Measurements from ENCODE around the gene GXYLT2. TPM values are rescaled to one million over a fixed set of nuclear protein-coding genes. Genes with fewer than 3 reads are reported as not detected.

Gene GXYLT2
- total RNA-seq, 2 donors from 2014 or later: 32.4 to 35.1 TPM

GRCh38 chr3:72860846-72861245 is 27.0 kb upstream of the GXYLT2 start:
- ATAC-seq (ENCODE audit: insufficient number of reproducible peaks, low FRiP score, low read depth): no peak
- H3K36me3 ChIP-seq: no peaks in the 10 kb centered on the region

GRCh38 chr3:72862314-72863090 is 25.3 kb upstream of the GXYLT2 start:
- H3K4me3 ChIP-seq: no peak overlapping the region
- ATAC-seq (ENCODE audit: insufficient number of reproducible peaks, low FRiP score, low read depth) (no peak), DNase-seq (ENCODE audit: low spot score) (no peak)
- H3K27me3 ChIP-seq (replicated peaks; ENCODE audit: insufficient read depth): no peaks in the 10 kb centered on the region
- no peak for TF ChIP-seq CTCF (IDR thresholded peaks at IDR 0.05)
- H3K4me1 ChIP-seq (ENCODE audit: control insufficient read depth in 1 of 2, low read depth in 2 of 2): no peaks in the 10 kb centered on the region
- no peak overlapping the region for H3K27ac ChIP-seq
- no peaks in the 10 kb centered on the region for H3K9me3 ChIP-seq
- no peaks in the 10 kb centered on the region for H3K36me3 ChIP-seq

More at GRCh38 chr3:72860846-72861245, 27.0 kb upstream of the GXYLT2 start:
- H3K27ac ChIP-seq: no peak overlapping the region
- no peaks in the 10 kb centered on the region for H3K9me3 ChIP-seq
- no peak for DNase-seq (ENCODE audit: low spot score)
- H3K4me1 ChIP-seq (ENCODE audit: control insufficient read depth in 1 of 2, low read depth in 2 of 2): no peaks in the 10 kb centered on the region
- H3K27me3 ChIP-seq (replicated peaks; ENCODE audit: insufficient read depth): no peaks in the 10 kb centered on the region
- H3K4me3 ChIP-seq: no peak overlapping the region
- TF ChIP-seq CTCF (IDR thresholded peaks at IDR 0.05): no peak

- H3K4me1 ChIP-seq (ENCODE audit: control insufficient read depth in 1 of 2, low read depth in 2 of 2): no peaks in the 10 kb centered on the region
- DNase-seq (ENCODE audit: low spot score) (no peak), ATAC-seq (ENCODE audit: insufficient number of reproducible peaks, low FRiP score, low read depth) (no peak)
- no peaks in the 10 kb centered on the region for H3K27me3 ChIP-seq (replicated peaks; ENCODE audit: insufficient read depth)
- no peak overlapping the region for H3K4me3 ChIP-seq
- H3K9me3 ChIP-seq: no peaks in the 10 kb centered on the region
- TF ChIP-seq CTCF (IDR thresholded peaks at IDR 0.05): no peak
- no peaks in the 10 kb centered on the region for H3K36me3 ChIP-seq
- H3K27ac ChIP-seq: no peak overlapping the region
Measured at GRCh38 chr3:72872183-72872582, 15.7 kb upstream of the GXYLT2 start.

- TF ChIP-seq CTCF (IDR thresholded peaks at IDR 0.05): no peak
- H3K4me3 ChIP-seq: peak overlapping the region; percentile 72
- H3K4me1 ChIP-seq (ENCODE audit: control insufficient read depth in 1 of 2, low read depth in 2 of 2): peaks cover 11 to 36% of the 10 kb centered on the region in 2 donors
- ATAC-seq (ENCODE audit: insufficient number of reproducible peaks, low FRiP score, low read depth) (no peak), DNase-seq (ENCODE audit: low spot score) (no peak)
- no peaks in the 10 kb centered on the region for H3K27me3 ChIP-seq (replicated peaks; ENCODE audit: insufficient read depth)
- no peaks in the 10 kb centered on the region for H3K9me3 ChIP-seq
- no peaks in the 10 kb centered on the region for H3K36me3 ChIP-seq
- peak overlapping the region; percentile 10 to 39 for H3K27ac ChIP-seq
Measured at GRCh38 chr3:72887343-72887704, 522 bp upstream of the GXYLT2 start.

GRCh38 chr3:72888546-72889309 is 882 bp downstream of the GXYLT2 start:
- Histone ChIP-seq H3K27ac (peak overlapping the region; percentile 74 to 78), H3K36me3 (no peaks in the 10 kb centered on the region), H3K27me3 (replicated peaks; ENCODE audit: insufficient read depth) (no peaks in the 10 kb centered on the region), H3K4me1 (ENCODE audit: control insufficient read depth in 1 of 2, low read depth in 2 of 2) (peaks cover 12 to 44% of the 10 kb centered on the region in 2 donors), H3K9me3 (no peaks in the 10 kb centered on the region), H3K4me3 (peak overlapping the region; percentile 74)
- DNase-seq (ENCODE audit: low spot score) (no peak), ATAC-seq (ENCODE audit: insufficient number of reproducible peaks, low FRiP score, low read depth) (no peak)
- no peak for TF ChIP-seq CTCF (IDR thresholded peaks at IDR 0.05)
